GM12878 (cell line): ENCODE measurements around the gene LKAAEAR1. TPM values are rescaled to one million over a fixed set of nuclear protein-coding genes. Genes with fewer than 3 reads are reported as not detected.
"Not testable (repeated sequence)": the region's sequence is repeated elsewhere in the genome, so short reads cannot be mapped to it uniquely, and the experiment has no call there.

Experiments used
- ATAC-seq: fragments of 200-7000 bp; cut with Tn5 transposase; 3 replicates; pipeline ENCODE4 v1.9.1; 2020; ENCODE audit warnings: mild to moderate bottlenecking, moderate library complexity
- BruUV-seq: library from RNA; stranded (reverse); fragments of 400-500 nt; replicated peaks from 2 replicates; lab custom pipeline; 2021; lab: Mats Ljungman, UMichigan
- CTCF ChIA-PET: fragments of 300-600 bp; sonication (Branson Sonifier 250); formaldehyde crosslinking; extraction: SDS; loops from one replicate; lab custom pipeline; 2021; ENCODE audit warnings: inconsistent platforms; lab: Yijun Ruan, JAX
- POLR2A ChIA-PET: fragments of 350-600 bp; formaldehyde crosslinking; extraction: SDS; loops from one replicate; lab custom pipeline; 2021; ENCODE audit warnings: inconsistent platforms; lab: Charles Lee
- RAD21 ChIA-PET: fragments of 300-600 bp; sonication (Branson Sonifier 250); formaldehyde crosslinking; loops from one replicate; lab custom pipeline; 2023; ENCODE audit warnings: antibody characterized with exemption; ENCODE audit not compliant: unreplicated experiment; lab: Charles Lee
- SMC1A ChIA-PET: fragments of 300-600 bp; sonication (Branson Sonifier 250); formaldehyde crosslinking; loops from one replicate; lab custom pipeline; 2023; ENCODE audit not compliant: unreplicated experiment, uncharacterized antibody; lab: Charles Lee
- DNase-seq: peaks from one replicate; pipeline ENCODE4 v3.0.0-alpha.2; 2011; ENCODE audit warnings: low read depth, low spot score
- FAIRE-seq: peaks from 3 replicates; lab custom pipeline; 2011; peaks lifted over from hg19 to GRCh38; lab: Jason Lieb, UNC
- H2AFZ ChIP-seq: 2 replicates; pipeline ENCODE4 v1.6.0; 2011; ENCODE audit warnings: low read depth, low read length, control low read depth; ENCODE audit not compliant: control insufficient read depth
- H3K27ac ChIP-seq: 2 replicates; pipeline ENCODE4 v1.5.1; 2011; ENCODE audit warnings: control low read depth; ENCODE audit not compliant: control insufficient read depth, insufficient read depth
- H3K27me3 ChIP-seq, 2 experiments: replicated peaks in 1 of 2; 2 replicates each; pipeline versions ENCODE4 v1.6.0 to v1.6.1; 2011; ENCODE audit warnings: low read length in 1 of 2; ENCODE audit not compliant: control insufficient read depth in 2 of 2, insufficient read depth in 2 of 2
- H3K36me3 ChIP-seq, 2 experiments: 2 replicates each; pipeline ENCODE4 v1.5.1; 2011; ENCODE audit warnings: low read length in 1 of 2; ENCODE audit not compliant: control insufficient read depth in 2 of 2, insufficient read depth in 2 of 2
- H3K4me1 ChIP-seq: 2 replicates; pipeline ENCODE4 v1.6.1; 2011; ENCODE audit warnings: mild to moderate bottlenecking, low read length, moderate library complexity, mixed read lengths; ENCODE audit not compliant: control insufficient read depth, insufficient read depth
- H3K4me2 ChIP-seq: 2 replicates; pipeline ENCODE4 v1.6.0; 2011; ENCODE audit warnings: control low read depth; ENCODE audit not compliant: control insufficient read depth, insufficient read depth
- H3K4me3 ChIP-seq: fragments of 200-600 bp; sonication (generic); 2 replicates; pipeline ENCODE4 v1.5.1; 2016
- H3K79me2 ChIP-seq: 2 replicates; pipeline ENCODE4 v1.6.0; 2011; ENCODE audit warnings: low read length; ENCODE audit not compliant: control insufficient read depth, insufficient read depth
- H3K9ac ChIP-seq: 2 replicates; pipeline ENCODE4 v1.8.0; 2011; ENCODE audit warnings: low read length, control low read depth, mixed read lengths; ENCODE audit not compliant: control insufficient read depth, insufficient read depth
- H3K9me3 ChIP-seq: replicated peaks from 3 replicates; pipeline ENCODE4 v1.5.1; 2011; ENCODE audit warnings: mild to moderate bottlenecking, low read length; ENCODE audit not compliant: control insufficient read depth, insufficient read depth
- H4K20me1 ChIP-seq: 2 replicates; pipeline ENCODE4 v1.6.0; 2011; ENCODE audit not compliant: control insufficient read depth, insufficient read depth
- MTA3 ChIP-seq: IDR thresholded peaks from 2 replicates; pipeline ENCODE4 v1.6.1; 2012; ENCODE audit warnings: low read length, inconsistent platforms, borderline replicate concordance
- WGBS: methylation state at CpG from one replicate; pipeline ENCODE4 v1.1.6; 2016; ENCODE audit warnings: low lambda C conversion rate; ENCODE audit not compliant: insufficient replicate concordance, insufficient coverage; ENCODE audit errors: missing lambda C conversion rate; 5-methylcytosine and 5-hydroxymethylcytosine counted together
- in situ Hi-C: fragments of 300-500 bp; cut with MboI; formaldehyde crosslinking; loops from 9 replicates; pipeline ENCODE4 v1.14.3; 2018; ENCODE audit warnings: mixed read lengths
- intact Hi-C: fragments of 100-400 bp; cut with micrococcal nuclease; formaldehyde crosslinking; loops from one replicate; pipeline ENCODE4 v1.14.2; 2022; ENCODE audit not compliant: unreplicated experiment
- polyA plus RNA-seq, 11 experiments: library from polyadenylated mRNA; depleted of rRNA in 4 of 11; unstranded in 6 of 11; stranded (reverse) in 5 of 11; fragments of >200 nt; fragmentation: Nextera tagmentation in 4 of 11; fragmentation: Illumina TruSeq in 1 of 11; extraction: Ambion mirVana in 4 of 11; extraction: Trizol in 1 of 11; gene quantifications; 1 replicate in 1 of 11; 2 replicates in 10 of 11; pipeline versions ENCODE4 v1.2.1 to v1.2.3, GENCODE V29; 2011 to 2016; ENCODE audit warnings: inconsistent platforms in 2 of 11, missing spikeins in 2 of 11, low read depth in 1 of 11
- total RNA-seq, 4 experiments: library from RNA; depleted of rRNA in 3 of 4; stranded (reverse); fragments of >200 nt in 3 of 4; fragmentation: Illumina TruSeq in 1 of 4; extraction: Trizol in 1 of 4; gene quantifications; 2 replicates each; pipeline versions ENCODE4 v1.2.1 to v1.2.3, GENCODE V29; 2013 to 2021
- TF ChIP-seq, protein P1 (sequence below): fragments of 450-650 bp; formaldehyde crosslinking; IDR thresholded peaks from 2 replicates; pipeline ENCODE4 v1.4.0; 2022; ENCODE audit warnings: mild to moderate bottlenecking, moderate library complexity

Gene LKAAEAR1
- total and polyA plus RNA-seq, 10 of the 15 experiments (the other 5 are each of a cell fraction or from before 2014, with no cell fraction given), result not detected

GRCh38 chr20:64129146-64129782 is 45.1 kb upstream of the LKAAEAR1 start:
- H3K27ac ChIP-seq, result no peak overlapping the region
- intact Hi-C loops, result no loop called here
- 36% methylated on average over 11 of the region's 11 CpGs for WGBS
- H3K4me2 ChIP-seq, result no peak overlapping the region
- no peaks in the 10 kb centered on the region for H3K79me2 ChIP-seq
- no peak overlapping the region for H3K4me3 ChIP-seq
- SMC1A ChIA-PET, result no interaction called here
- no peaks in the 10 kb centered on the region for H3K4me1 ChIP-seq
- CTCF ChIA-PET, result no interaction called here
- no peaks in the 10 kb centered on the region; a peak in 1 of 4 replicates for H3K27me3 ChIP-seq
- ATAC-seq, result no peak
- in situ Hi-C loops, result no loop called here
- no peaks in the 10 kb centered on the region for H3K36me3 ChIP-seq
- no peak overlapping the region for H2AFZ ChIP-seq
- DNase-seq, result no peak
- RAD21 ChIA-PET, result interaction anchor here (0.7 kb wide), 1 partner anchor 46 kb away, joined by 5 read pairs; no protein-coding TSS in a partner anchor
- no TSS peak for BruUV-seq
- H3K9me3 ChIP-seq, result no peaks in the 10 kb centered on the region
- no peak for FAIRE-seq
- TF ChIP-seq MTA3, result no peak
- TF ChIP-seq, protein P1, sequence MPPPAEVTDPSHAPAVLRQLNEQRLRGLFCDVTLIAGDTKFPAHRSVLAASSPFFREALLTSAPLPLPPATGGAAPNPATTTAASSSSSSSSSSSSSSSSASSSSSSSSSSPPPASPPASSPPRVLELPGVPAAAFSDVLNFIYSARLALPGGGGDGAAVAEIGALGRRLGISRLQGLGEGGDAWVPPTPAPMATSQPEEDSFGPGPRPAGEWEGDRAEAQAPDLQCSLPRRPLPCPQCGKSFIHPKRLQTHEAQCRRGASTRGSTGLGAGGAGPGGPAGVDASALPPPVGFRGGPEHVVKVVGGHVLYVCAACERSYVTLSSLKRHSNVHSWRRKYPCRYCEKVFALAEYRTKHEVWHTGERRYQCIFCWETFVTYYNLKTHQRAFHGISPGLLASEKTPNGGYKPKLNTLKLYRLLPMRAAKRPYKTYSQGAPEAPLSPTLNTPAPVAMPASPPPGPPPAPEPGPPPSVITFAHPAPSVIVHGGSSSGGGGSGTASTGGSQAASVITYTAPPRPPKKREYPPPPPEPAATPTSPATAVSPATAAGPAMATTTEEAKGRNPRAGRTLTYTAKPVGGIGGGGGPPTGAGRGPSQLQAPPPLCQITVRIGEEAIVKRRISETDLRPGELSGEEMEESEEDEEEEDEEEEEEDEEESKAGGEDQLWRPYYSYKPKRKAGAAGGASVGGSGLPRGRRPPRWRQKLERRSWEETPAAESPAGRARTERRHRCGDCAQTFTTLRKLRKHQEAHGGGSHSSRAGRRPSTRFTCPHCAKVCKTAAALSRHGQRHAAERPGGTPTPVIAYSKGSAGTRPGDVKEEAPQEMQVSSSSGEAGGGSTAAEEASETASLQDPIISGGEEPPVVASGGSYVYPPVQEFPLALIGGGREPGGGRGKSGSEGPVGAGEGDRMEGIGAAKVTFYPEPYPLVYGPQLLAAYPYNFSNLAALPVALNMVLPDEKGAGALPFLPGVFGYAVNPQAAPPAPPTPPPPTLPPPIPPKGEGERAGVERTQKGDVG (CRISPR knock-in tag), result no peak
- no peaks in the 10 kb centered on the region for H4K20me1 ChIP-seq
- POLR2A ChIA-PET, result no interaction called here
- no peak overlapping the region for H3K9ac ChIP-seq

- H3K36me3 ChIP-seq, FAIRE-seq, BruUV-seq, H3K27ac ChIP-seq, H3K9ac ChIP-seq, H3K79me2 ChIP-seq, H4K20me1 ChIP-seq, in situ Hi-C loops, H3K9me3 ChIP-seq, SMC1A ChIA-PET, H3K4me3 ChIP-seq, H3K4me2 ChIP-seq, H3K4me1 ChIP-seq, CTCF ChIA-PET, DNase-seq, ATAC-seq, H3K27me3 ChIP-seq, RAD21 ChIA-PET, H2AFZ ChIP-seq: not testable (repeated sequence)
- POLR2A ChIA-PET, result interaction anchor here (1.0 kb wide), 1 partner anchor 32 kb away, joined by 3 read pairs; no protein-coding TSS in a partner anchor
- intact Hi-C loops, result loop anchor here (5.0 kb wide), 1 partner anchor 586 kb away; the partner anchor contains the start of gene PTK6
- 33% methylated on average over 11 of the region's 11 CpGs for WGBS
These were observed 39.3 kb upstream of the LKAAEAR1 start for GRCh38 chr20:64123517-64123916.

- H3K36me3 ChIP-seq, SMC1A ChIA-PET, H3K27me3 ChIP-seq, H3K4me3 ChIP-seq, H2AFZ ChIP-seq, H3K4me1 ChIP-seq, H3K79me2 ChIP-seq, H4K20me1 ChIP-seq, FAIRE-seq, H3K9ac ChIP-seq, in situ Hi-C loops, H3K9me3 ChIP-seq, DNase-seq, H3K27ac ChIP-seq, ATAC-seq, H3K4me2 ChIP-seq, BruUV-seq: not testable (repeated sequence)
- RAD21 ChIA-PET, result interaction anchor here (1.1 to 1.3 kb wide), 3 partner anchors 16 to 39 kb away, joined by 3 to 6 read pairs (median 3); partner anchors contain the start of gene NPBWR2
- CTCF ChIA-PET, result interaction anchor here (1.4 to 4.0 kb wide), 2 partner anchors 15 to 87 kb away, joined by 4 to 23 read pairs; partner anchors contain the start of genes C20orf204 and NPBWR2
- 25% methylated on average over 11 of the region's 11 CpGs for WGBS
- intact Hi-C loops, result loop anchor here (5.0 kb wide), 1 partner anchor 586 kb away; the partner anchor contains the start of gene PTK6
- POLR2A ChIA-PET, result interaction anchor here (1.0 kb wide), 1 partner anchor 31 kb away, joined by 3 read pairs; no protein-coding TSS in a partner anchor
These were observed 38.7 kb upstream of the LKAAEAR1 start for GRCh38 chr20:64122927-64123326.
